ENCODE data around the gene NDUFAF8.

DNA sequence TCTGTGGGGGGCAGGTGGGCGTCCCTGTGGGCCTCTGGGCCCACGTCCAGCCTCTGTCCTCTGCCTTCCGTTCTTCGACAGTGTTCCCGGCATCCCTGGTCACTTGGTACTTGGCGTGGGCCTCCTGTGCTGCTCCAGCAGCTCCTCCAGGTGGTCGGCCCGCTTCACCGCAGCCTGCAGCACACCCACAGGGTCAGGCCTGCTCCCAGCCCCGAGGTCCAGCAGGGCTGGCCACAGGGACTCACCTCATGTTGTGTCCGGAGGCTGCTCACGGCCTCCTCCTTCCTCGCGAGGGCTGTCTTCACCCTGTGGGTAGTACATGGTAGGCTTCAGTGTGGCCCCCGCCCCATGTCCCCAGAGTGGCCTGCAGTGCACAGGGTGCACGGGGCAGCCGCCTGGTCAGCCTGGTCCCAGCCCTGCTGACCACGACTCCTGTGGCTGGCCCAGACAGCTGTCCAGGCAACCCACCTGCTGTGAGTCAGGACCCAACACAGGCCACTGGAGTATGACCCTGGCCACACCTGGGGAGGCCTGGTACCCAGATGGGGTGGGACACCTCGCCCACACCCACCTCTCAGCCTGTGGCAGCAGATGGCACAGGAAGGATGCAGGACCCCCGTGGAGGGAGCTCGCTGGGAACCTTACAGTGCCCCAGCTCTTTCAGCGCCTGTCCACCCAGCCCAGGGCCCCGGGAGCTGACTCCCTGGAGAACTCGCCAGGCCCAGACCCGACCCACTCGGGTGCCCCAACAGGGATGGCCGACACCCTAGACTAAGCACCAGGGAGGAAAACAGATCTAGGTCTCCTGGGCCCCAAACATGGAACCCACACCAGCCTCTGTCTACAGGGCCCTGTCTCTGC lies 49.2 kb upstream of the NDUFAF8 start:
- no peak for TF ChIP-seq GATA2 (IDR thresholded peaks at IDR 0.05; ENCODE audit: low read depth, low read length)
- TF ChIP-seq GATA3 (IDR thresholded peaks at IDR 0.05; ENCODE audit: low read depth, low read length) = no peak

Data from SH-SY5Y (cell line).